HFFc6 (cell line): Measurements from ENCODE around the gene PCP4L1. TPM values are rescaled to one million over a fixed set of nuclear protein-coding genes. Genes with fewer than 3 reads are reported as not detected.
A peak's percentile ranks its signal among the peaks of the same experiment; 100 is the strongest.
"Not testable (repeated sequence)": the region's sequence is repeated elsewhere in the genome, so short reads cannot be mapped to it uniquely, and the experiment has no call there.

Experiments used
- DNase-seq: peaks from one replicate; pipeline ENCODE4 v3.0.0-alpha.2; 2018
- H3K27ac Mint-ChIP-seq: 2 replicates; pipeline ENCODE4 v1.8.0; 2020; ENCODE audit warnings: mild to moderate bottlenecking, mixed read lengths
- H3K27me3 Mint-ChIP-seq: 2 replicates; pipeline ENCODE4 v1.8.0; 2021; ENCODE audit warnings: mild to moderate bottlenecking, moderate library complexity, mixed read lengths; ENCODE audit not compliant: insufficient read depth
- H3K36me3 Mint-ChIP-seq: 2 replicates; pipeline ENCODE4 v1.8.0; 2021; ENCODE audit warnings: low read depth, mixed read lengths
- H3K4me1 Mint-ChIP-seq: 2 replicates; pipeline ENCODE4 v1.8.0; 2020; ENCODE audit warnings: low read depth, mixed read lengths
- H3K4me3 Mint-ChIP-seq: 2 replicates; pipeline ENCODE4 v1.8.0; 2020; ENCODE audit warnings: mild to moderate bottlenecking, moderate library complexity, mixed read lengths
- H3K9me3 Mint-ChIP-seq: 2 replicates; pipeline ENCODE4 v1.8.0; 2020; ENCODE audit warnings: mild to moderate bottlenecking, mixed read lengths
- total RNA-seq, 6 experiments: library from RNA; stranded (reverse); fragmentation: NEBNext Ultra II Directional; extraction: Animal tissue kit (Norgen Biotek cat#: 25700); gene quantifications; 2 replicates in 1 of 6; 3 replicates in 5 of 6; pipeline ENCODE4 v1.2.3, GENCODE V29; 2021
- TF ChIP-seq, protein P1 (sequence below): fragments of 200-600 bp; sonication (generic); IDR thresholded peaks from 2 replicates; pipeline ENCODE4 v1.5.0; 2021; ENCODE audit warnings: antibody characterized with exemption, mild to moderate bottlenecking

Gene PCP4L1
- total RNA-seq, 6 experiments from 2014 or later, result not detected

GRCh38 chr1:161223805-161224694 is 34.5 kb upstream of the PCP4L1 start:
- no peak overlapping the region for H3K4me3 Mint-ChIP-seq
- H3K27me3 Mint-ChIP-seq, result peaks cover 3% of the 10 kb centered on the region
- no peak for DNase-seq
- TF ChIP-seq, protein P1, sequence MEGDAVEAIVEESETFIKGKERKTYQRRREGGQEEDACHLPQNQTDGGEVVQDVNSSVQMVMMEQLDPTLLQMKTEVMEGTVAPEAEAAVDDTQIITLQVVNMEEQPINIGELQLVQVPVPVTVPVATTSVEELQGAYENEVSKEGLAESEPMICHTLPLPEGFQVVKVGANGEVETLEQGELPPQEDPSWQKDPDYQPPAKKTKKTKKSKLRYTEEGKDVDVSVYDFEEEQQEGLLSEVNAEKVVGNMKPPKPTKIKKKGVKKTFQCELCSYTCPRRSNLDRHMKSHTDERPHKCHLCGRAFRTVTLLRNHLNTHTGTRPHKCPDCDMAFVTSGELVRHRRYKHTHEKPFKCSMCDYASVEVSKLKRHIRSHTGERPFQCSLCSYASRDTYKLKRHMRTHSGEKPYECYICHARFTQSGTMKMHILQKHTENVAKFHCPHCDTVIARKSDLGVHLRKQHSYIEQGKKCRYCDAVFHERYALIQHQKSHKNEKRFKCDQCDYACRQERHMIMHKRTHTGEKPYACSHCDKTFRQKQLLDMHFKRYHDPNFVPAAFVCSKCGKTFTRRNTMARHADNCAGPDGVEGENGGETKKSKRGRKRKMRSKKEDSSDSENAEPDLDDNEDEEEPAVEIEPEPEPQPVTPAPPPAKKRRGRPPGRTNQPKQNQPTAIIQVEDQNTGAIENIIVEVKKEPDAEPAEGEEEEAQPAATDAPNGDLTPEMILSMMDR, result no peak
- no peaks in the 10 kb centered on the region for H3K9me3 Mint-ChIP-seq
- no peak overlapping the region for H3K27ac Mint-ChIP-seq
- peaks cover 29% of the 10 kb centered on the region for H3K4me1 Mint-ChIP-seq
- H3K36me3 Mint-ChIP-seq, result no peaks in the 10 kb centered on the region

- not testable (repeated sequence) for H3K36me3 Mint-ChIP-seq, H3K4me3 Mint-ChIP-seq, H3K27me3 Mint-ChIP-seq, DNase-seq, H3K9me3 Mint-ChIP-seq, H3K27ac Mint-ChIP-seq
- peaks cover 29% of the 10 kb centered on the region for H3K4me1 Mint-ChIP-seq
Observed at GRCh38 chr1:161224695-161225087, 33.9 kb upstream of the PCP4L1 start.

DNA sequence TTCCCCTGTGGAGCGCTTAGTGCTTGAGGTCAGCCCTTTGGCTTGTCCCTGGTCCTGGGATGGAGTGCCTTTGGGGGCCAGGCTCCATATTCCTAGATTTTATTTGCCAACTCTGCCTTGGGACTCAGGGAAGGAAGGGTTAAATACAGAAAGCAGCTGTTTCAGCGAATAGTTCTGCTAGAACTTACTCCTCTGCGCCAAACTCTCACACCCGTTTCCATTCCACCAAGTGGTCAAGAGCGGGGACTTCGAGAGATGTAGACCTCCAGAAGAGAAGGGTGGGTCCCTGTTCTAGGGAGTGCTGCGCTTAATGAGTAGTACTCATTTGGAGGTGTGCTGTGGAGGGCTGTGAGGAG is 33.4 kb upstream of the PCP4L1 start:
- Mint-ChIP-seq H3K4me3 (peak overlapping the region; percentile 51), H3K9me3 (no peaks in the 10 kb centered on the region), H3K27me3 (peaks cover 3% of the 10 kb centered on the region), H3K4me1 (peaks cover 29% of the 10 kb centered on the region), H3K27ac (peak overlapping the region; percentile 53), H3K36me3 (peaks cover 2% of the 10 kb centered on the region; the same call in 1 of the 2 replicates)
- TF ChIP-seq, protein P1, result no peak
- no peak for DNase-seq

GRCh38 chr1:161225534-161226319 is 32.8 kb upstream of the PCP4L1 start, which contains the start of gene TOMM40L:
Gene TOMM40L (plus strand): TSS chr1:161226060. CDS start chr1:161226490, 430 bp downstream.
- TF ChIP-seq, protein P1, result peak; percentile 78
- peaks cover 5% of the 10 kb centered on the region; the same call in 1 of the 2 replicates for H3K36me3 Mint-ChIP-seq

DNA sequence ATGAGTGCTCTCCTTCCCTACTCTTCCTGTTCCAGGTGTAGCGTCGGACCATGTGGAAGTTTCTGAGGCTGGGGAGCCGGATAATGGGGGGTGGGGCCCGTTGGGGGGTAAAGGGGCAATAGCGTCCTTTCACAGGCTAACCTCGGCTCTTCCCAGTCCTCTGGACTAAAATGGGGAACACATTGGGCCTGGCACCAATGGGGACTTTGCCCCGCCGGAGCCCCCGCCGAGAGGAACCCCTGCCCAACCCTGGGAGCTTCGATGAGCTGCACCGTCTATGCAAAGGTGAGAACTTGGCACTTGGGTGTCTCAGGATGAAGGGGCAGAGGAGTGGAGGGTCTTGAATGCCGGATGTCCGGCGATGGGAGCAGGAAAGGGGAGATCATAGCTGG is 32.2 kb upstream of the PCP4L1 start:
- no peaks in the 10 kb centered on the region for H3K9me3 Mint-ChIP-seq
- peak overlapping the region; percentile 99 for H3K4me3 Mint-ChIP-seq
- TF ChIP-seq, protein P1, result no peak
- peaks cover 3% of the 10 kb centered on the region for H3K27me3 Mint-ChIP-seq
- no peak for DNase-seq
- H3K36me3 Mint-ChIP-seq, result peaks cover 5% of the 10 kb centered on the region; the same call in 1 of the 2 replicates
- H3K4me1 Mint-ChIP-seq, result peaks cover 29% of the 10 kb centered on the region
- peak overlapping the region; percentile 92 for H3K27ac Mint-ChIP-seq

More at GRCh38 chr1:161225534-161226319, 32.8 kb upstream of the PCP4L1 start, which contains the start of gene TOMM40L:
- Mint-ChIP-seq H3K4me3 (peak within 1 kb of the TSS; percentile 99), H3K27ac (peak within 1 kb of the TSS; percentile 92), H3K27me3 (peaks cover 3% of the 10 kb centered on the region), H3K9me3 (no peaks in the 10 kb centered on the region), H3K4me1 (peaks cover 29% of the 10 kb centered on the region)
- peak; percentile 100 for DNase-seq
